Esophagus squamous epithelium (tissue), 4 donors: ENCODE measurements around the gene FGF12.

Source experiments
- CTCF ChIP-seq, 6 experiments: fragments of 450-650 bp in 4 of 6; fragments of 200-600 bp in 2 of 6; sonication (generic) in 2 of 6; IDR thresholded peaks; one replicate each; pipeline ENCODE4 v1.5.1; 2016 to 2019; ENCODE audit warnings: antibody characterized with exemption in 6 of 6, mild to moderate bottlenecking in 4 of 6, moderate library complexity in 4 of 6
- POLR2A ChIP-seq, 4 donors: fragments of 450-650 bp; IDR thresholded peaks; one replicate each; pipeline ENCODE4 v1.6.1; 2017; ENCODE audit warnings: antibody characterized with exemption in 4 of 4, mild to moderate bottlenecking in 4 of 4, moderate library complexity in 3 of 4

GRCh38 chr3:192331749-192332385 is 395.5 kb downstream of the FGF12 start:
- no peak for TF ChIP-seq CTCF (IDR thresholded peaks at IDR 0.05)
- no peak for TF ChIP-seq POLR2A (IDR thresholded peaks at IDR 0.05)
